CD1c-positive myeloid dendritic cell (primary cell): ENCODE measurements around the gene NOSTRIN.
"Not testable (repeated sequence)": the region's sequence is repeated elsewhere in the genome, so short reads cannot be mapped to it uniquely, and the experiment has no call there.

Experiments
- DNase-seq: peaks from one replicate; pipeline ENCODE4 v3.0.0-alpha.2; 2016; ENCODE audit errors: extremely low spot score

The NOSTRIN gene

GRCh38 chr2:168789776-168790175 lies 12.7 kb upstream of the NOSTRIN start:
- DNase-seq: no peak

GRCh38 chr2:168790226-168790902 lies 12.1 kb upstream of the NOSTRIN start:
- DNase-seq: no peak

- not testable (repeated sequence) for DNase-seq
Observed at GRCh38 chr2:168791140-168791539, 11.3 kb upstream of the NOSTRIN start.

DNA sequence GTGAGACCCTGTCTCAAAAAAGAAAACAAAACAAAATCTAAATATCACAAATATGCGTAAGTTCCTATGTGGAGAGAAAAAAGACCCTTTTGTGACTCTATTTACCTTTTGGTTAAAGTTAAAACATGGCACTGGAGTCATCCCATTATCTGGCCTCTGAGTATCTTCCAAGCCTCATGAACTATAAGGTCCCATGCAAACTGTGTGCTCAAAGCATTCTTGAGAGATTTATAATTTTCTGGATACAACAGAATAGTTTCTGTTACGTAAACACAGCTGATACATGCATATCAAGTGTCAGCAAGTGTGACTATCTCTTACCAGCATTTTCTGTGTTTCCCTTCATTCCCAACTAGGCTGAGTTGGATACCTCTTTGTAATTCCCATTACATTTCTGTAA lies 8.8 kb upstream of the NOSTRIN start:
- DNase-seq: no peak

GRCh38 chr2:168794968-168795367 lies 7.5 kb upstream of the NOSTRIN start:
- DNase-seq: no peak

DNA sequence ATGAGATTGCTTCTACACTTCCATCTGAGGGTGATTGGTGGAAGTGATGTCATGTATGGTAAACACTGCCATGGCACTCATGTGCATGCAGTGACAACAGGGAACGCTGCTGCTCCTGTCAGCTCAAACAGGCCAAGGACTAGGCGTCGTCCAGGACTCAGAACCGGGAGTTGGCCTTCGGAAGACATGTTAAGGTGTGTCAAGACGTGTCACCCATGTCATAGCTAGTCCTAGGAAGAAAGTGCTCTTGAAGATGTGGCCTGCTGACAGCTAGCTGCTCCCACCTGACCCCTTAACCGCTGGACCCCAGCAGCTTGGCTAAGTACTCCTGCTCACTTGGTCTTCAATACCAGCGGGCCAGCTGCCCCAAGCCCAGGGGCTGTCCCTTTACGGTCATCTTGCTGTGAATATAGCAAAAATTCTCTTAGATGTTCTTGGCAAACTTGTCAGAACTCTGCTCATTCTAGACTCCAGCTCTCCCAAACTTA lies 6.3 kb upstream of the NOSTRIN start:
- DNase-seq: no peak

DNA sequence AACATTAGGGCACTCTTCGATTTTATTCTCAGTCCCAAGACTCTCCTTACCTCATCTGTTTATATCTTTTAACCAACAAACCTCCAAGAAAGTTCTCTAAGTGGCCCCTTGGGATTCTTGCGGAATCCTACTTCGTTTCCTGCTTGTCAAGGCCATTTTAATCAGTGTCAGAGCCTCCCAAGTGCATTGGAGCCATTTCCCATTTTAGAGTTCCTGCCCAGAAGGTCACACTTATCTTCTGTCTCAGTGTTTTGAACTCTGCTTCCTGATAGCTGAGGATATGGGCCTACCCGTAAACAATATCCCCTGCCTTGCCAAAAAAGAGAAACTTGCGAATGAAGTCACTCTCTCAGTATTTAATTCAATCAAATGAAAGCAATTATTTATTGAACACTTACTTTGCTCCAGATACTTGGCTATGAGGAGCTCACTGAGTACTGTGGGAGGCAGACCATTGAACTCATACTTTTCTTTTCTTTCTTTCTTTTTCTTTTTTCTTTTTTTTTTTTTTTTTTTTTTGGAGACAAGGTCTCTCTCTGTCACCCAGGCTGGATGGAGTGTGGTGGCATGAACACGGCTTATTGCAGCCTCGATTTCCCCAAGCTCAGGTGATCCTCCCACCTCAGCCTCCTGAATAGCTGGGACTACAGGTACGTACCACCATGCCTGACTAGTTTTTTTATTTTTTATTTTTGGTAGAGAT lies 5.7 kb upstream of the NOSTRIN start:
- no peak for DNase-seq

DNA sequence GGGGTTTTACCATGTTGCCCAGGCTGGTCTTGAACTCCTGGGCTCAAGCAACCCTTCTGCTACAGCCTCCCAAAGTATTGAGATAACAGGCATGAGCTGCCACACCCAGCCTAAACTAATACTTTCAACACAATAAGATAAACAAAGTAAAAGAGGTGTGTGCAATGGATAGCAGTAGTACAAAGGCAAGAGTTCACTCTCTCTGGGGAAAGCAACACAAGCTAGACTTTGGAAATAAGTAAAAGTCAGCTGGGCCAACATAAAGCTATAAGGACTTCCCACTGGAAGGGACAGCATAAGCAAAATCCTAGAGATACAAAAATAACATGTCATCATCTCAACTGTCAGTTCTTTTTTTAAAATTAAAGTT lies 5.2 kb upstream of the NOSTRIN start:
- DNase-seq: no peak

- no peak for DNase-seq
Observed at GRCh38 chr2:168798076-168798887, 4.2 kb upstream of the NOSTRIN start.

GRCh38 chr2:168798888-168799410 lies 3.5 kb upstream of the NOSTRIN start:
- no peak for DNase-seq

- no peak for DNase-seq
Observed at GRCh38 chr2:168801471-168801870, 966 bp upstream of the NOSTRIN start.

DNA sequence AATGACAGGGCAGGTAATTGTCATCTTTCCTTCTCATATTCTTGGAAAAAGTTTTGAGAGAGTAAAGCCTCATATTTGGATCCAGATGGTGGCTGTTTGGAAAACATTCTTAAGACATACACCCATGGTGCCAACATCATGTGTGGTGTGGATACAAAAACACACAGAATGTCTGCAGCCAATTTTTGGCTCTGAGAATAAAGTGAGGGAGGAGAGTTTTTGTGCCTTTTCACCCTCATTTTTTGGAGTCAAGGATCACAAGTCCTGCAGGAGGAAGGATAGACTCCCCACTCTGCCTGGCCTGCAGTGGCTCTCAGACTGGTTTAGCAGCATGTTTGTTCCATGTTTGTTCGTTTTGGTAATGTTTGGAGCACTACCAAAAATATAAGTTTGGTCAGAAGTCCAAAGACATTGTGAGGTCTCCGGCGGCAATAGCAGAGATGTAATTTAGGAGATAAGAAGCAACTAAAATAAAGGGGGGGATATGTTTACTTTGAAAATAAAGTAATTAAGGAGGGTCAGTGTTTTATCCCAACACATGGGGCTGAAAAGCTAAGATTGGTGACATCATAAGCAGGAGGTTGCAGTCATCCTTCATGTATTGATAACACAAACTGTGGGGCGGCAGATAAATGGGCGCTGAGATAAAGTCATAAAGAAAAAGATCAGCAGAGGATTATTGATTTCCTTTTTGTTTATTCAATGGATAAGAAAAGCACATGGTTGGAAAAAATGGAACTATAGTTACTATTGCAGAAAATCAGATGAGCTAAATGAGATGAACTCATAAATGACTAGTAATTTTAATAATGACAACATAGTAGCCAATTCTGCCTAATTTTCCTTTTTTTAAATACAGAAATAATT lies 655 bp downstream of the NOSTRIN start:
- DNase-seq: no peak

DNA sequence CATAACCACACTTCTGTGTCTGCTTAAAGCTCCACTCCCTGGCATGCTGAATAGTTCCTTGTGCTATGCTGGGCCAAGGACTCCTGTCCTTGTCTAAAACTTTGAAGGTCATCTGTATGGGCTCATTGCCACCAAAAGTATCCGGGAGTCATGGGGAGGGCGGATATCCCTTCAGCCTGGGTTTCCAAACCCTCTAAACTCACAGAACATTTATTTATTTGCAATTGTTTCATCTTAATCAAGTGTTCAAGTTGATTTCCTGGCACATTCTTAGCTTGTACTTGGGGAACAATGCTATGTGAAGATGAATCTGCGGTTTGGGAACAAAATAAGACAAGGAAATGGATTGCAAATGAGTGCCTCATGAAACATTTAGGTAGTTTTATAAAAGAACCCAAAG lies 1.8 kb downstream of the NOSTRIN start:
- no peak for DNase-seq

DNA sequence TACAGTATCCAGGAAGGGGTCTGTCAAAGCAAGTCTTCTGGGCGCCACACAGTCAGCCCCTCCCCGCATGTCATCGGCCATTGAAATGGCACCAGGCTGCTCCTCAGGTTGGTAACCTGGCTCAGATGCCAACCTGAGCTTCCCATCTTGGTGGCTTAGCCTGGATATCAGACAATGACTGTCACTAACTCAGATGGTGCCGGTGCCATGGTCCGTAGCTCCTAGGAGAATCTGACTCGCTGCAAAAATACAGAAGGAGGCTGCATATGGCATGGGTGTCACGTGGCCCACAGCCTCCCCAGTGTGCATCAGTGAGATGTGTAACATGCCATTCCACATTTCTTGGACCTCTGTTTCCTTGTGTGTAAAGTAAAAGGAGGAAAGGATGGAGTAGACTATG lies 3.2 kb downstream of the NOSTRIN start:
- DNase-seq: no peak

DNA sequence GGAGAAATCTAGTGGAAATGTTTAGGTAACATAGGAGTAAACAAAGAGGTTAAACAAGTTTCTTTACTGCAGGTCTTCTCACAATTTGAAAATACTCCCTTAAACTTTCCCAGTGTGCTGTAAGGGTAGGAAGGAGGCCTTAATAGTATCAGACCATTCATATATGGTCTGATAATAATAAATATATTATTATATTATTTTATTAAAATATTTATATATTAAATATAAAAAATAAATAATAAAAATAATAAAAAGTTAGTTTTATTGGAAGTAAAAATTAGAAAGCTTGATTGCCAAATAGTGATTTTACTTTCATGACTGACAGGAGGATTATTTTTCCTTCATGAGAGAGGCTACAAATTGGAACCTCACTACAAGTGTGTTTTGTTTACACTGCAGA lies 7.1 kb downstream of the NOSTRIN start:
- DNase-seq: no peak

- DNase-seq: no peak
Observed at GRCh38 chr2:168810235-168810634, 7.8 kb downstream of the NOSTRIN start.

DNA sequence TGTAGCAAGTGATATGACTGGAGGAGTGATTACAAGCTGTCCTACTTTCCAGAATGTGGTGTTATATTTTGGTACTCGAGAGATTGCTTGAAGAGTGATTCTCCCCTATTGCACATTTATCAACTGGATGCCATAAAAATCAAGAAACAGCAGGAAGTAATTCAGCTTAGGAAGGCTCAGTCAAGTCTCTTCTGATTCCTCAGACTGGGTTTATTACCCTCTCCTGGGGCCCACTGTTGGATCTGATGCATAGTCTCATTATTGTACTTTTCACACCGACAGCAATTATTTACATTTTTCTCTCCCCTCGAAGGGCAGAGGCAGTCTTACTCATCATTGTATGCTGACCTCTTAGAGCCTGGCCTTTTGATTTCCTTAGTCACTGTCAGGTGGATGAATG lies 9.3 kb downstream of the NOSTRIN start:
- no peak for DNase-seq

DNA sequence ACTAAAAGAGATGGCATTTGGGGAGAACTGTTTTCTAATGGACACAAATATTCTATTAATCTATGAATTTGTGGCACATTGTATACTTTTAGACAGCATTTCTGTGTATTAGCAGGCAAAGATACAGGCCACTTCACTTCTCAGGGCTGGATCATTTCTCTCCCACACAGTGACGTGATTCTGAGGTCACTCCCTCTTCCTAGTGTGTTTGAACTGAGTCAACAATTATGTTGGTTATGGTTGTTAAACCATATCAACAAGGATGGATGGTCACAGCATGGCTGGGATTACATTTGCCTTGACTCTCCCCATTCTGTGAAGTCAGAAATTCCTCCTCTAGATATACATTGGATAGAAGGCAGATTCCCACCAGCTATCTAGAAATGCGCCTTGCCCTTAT lies 11.6 kb downstream of the NOSTRIN start:
- no peak for DNase-seq

- no peak for DNase-seq
Observed at GRCh38 chr2:168814939-168815907, 12.8 kb downstream of the NOSTRIN start.

GRCh38 chr2:168816369-168816768 lies 13.9 kb downstream of the NOSTRIN start:
- DNase-seq: no peak
